ENCODE results near the gene B3GALNT2.
"Not testable (repeated sequence)": the region's sequence is repeated elsewhere in the genome, so short reads cannot be mapped to it uniquely, and the experiment has no call there.

The B3GALNT2 gene

GRCh38 chr1:235504122-235504493, at the start of gene B3GALNT2:
TSS of gene B3GALNT2 (minus strand) at chr1:235504452. CDS start at chr1:235504252, 200 bp downstream.
- no peak for DNase-seq

GRCh38 chr1:235553112-235553551, 48.9 kb upstream of the B3GALNT2 start:
- no peak for DNase-seq

GRCh38 chr1:235552146-235552716, 48.0 kb upstream of the B3GALNT2 start:
- no peak for DNase-seq

- no peak for DNase-seq
Measured at GRCh38 chr1:235549351-235550139, 45.3 kb upstream of the B3GALNT2 start.

DNA sequence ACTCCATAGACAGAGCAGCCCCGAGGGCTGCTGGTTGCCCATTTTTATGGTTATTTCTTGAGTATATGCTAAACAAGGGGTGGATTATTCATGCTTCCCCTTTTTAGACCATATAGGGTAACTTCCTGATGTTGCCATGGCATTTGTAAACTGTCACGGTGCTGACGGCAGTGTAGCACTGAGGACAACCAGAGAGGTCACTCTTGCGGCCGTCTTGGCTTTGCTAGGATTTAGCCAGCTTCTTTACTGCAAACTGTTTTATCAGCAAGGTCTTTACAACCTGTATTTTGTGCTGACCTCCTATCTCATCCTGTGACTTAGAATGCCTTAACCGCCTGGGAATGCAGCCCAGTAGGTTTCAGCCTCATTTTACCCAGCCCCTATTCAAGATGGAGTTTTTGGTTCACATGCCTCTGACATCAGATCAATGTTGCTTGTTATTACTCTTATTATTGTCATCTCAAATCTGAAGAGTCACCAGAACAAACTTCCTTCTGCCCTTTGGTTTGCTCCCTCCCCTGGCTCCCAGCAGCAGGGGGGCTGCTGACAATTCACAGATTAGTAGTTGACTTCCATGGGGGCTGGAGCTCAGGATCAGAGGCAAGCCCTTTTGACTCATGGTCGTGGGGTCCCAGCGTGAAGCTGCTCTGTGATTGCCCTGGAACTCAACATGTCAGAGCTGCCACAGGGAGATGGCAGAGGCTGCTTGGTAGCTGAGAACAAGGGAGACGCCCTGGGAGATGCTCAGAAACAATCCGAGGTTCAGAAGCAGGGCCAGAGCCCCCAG, 42.3 kb upstream of the B3GALNT2 start:
- DNase-seq = not testable (repeated sequence)

DNA sequence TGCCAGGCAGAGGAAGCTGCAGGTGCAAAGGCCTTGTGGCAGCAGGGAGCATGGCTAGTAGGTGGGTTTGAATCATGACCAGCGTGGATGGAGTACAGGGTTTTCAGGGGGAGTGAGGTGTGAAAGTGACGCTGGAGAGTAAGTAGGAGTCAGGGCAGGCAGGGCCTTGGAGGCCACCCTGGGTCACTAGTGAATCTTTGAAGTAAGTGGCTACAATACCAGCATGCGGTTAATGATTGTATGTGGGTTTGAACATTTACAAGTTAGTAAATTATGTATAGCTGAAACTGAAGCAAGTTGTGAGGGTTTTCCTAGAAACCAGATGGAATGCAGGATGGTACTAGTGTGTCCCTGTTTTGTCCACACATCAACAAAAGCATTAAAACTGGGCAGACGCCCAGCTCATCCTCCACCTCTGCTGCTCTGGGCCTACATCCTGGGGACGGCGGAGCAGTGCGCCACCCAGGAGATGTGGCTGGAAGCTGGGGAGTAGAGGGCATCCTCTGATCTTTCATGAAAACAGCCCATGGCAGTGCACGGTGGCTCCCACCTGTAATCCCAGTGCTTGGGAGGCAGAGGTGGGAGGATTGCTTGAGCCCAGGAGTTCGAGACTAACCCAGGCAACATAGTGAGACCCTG, 41.2 kb upstream of the B3GALNT2 start:
- DNase-seq = no peak

GRCh38 chr1:235542845-235543244, 38.6 kb upstream of the B3GALNT2 start:
- DNase-seq = not testable (repeated sequence)

DNA sequence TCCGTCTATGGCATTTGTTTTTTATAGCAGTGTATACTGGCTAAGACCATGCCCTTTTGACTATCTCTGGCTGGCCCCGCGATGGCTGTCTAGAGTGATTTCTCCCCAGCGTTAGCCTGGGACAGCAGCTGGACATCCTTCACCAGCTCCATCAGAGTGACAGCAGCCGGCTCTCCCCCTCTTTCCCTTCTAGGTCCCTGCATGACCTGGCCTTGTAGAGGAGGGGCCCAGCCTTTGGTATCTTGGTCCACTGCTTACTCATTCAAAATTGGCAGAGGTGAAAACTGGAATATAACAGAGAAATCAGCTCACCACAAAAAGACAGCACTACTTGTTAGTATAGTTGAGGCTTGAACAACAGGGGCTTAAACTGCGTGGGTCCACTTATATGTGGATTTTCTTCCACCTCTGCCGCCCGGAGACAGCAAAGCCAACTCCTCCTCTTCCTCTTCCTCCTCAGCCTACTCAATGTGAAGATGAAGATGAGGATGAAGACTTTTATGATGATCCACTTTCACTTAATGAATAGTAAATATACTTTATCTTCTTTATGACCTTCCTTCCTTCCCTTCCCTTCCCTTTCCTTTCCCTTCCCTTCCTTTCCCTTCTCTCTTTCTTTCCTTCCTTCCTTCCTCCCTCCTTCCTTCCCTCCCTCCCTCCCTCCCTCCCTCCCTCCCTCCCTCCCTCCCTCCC, 29.4 kb upstream of the B3GALNT2 start:
- DNase-seq = no peak

DNA sequence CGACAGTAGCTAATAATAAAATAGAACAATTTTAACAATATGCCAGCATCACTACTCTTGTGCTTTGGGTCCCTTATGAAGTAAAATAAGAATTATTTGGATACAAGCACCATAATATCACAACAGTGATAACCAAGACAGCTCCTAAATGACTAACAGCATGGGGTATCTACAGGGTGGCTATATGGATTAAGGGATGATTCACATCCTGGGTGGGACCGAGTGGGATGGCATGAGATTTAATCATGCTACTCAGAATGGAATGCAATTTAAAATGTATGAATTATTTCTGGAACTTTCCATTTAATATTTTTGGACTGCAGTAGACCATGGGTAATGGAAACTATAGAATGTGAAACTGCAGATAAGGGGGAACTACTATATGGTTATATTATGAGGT, 28.1 kb upstream of the B3GALNT2 start:
- peak; percentile 45 for DNase-seq

GRCh38 chr1:235527196-235527814, 23.1 kb upstream of the B3GALNT2 start:
- DNase-seq = no peak

- DNase-seq = no peak
Measured at GRCh38 chr1:235525314-235525713, 21.1 kb upstream of the B3GALNT2 start.

- no peak for DNase-seq
Measured at GRCh38 chr1:235516862-235517446, 12.7 kb upstream of the B3GALNT2 start.

DNA sequence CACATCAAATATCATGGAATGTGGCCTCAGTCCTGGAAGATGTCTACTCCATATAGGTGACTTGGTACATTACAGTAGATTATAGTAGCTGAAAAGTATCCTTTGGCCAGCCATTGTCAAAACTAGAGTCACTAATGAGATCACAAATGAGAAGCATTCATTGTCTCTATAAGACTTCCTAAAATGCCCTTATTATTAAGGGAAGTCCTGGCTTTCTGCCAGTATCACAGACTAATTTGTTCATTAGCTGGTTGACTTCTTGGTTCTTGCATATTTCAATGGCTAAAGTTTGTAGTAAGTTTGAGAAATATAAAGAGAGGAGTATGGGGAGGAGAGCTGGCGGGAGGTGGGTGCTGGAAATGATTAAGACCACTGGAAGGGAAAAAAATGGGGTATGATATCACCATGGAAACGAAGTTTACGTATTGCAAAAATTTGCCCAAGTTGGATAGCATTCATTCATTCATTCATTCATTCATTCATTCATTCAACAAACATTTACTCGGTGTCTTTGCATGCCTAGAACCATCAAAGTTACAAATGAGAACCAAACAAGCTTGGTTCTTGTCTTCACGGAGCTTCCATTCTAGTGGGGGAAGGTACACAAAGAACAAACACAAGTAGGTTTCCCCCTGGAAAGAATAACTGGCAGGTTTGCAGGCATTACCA, 11.7 kb upstream of the B3GALNT2 start:
- DNase-seq = no peak

- peak; percentile 85 for DNase-seq
Measured at GRCh38 chr1:235513495-235514366, 9.5 kb upstream of the B3GALNT2 start.

DNA sequence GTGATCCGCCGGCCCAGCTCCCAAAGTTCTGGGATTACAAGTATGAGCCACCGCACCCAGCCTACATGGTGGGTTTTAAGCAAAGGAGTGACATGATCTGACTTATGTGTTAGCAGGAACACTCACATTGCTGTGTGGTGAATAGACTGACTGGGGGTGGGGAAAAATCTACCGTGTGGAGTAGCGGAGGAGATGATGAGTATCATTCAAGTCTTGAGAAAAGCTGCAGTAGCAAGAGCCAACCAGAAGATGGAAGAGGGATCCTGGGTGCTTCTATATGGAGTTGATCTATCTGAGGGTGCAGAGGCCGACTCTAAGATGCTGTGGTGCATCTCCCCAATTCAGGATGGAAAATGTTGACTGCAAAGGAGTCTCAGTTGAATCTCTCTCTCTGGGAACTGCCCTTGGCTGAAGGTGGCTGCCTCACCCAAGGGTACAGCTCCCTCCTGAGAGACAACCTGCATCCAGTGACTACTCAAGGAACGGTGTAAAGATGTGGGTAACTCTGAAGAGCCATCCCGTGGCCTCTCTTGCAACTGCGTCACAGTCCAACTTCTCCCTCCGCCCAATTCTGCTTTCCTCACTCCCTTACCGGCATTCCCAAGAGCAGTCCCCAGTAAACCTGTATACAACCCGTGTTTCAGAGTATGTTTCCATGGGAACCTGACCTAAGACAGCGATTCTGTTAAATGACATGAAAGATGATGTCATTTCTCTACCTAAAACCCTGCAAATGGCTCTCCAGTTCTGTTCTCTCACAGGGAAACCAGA, 7.4 kb upstream of the B3GALNT2 start:
- no peak for DNase-seq

DNA sequence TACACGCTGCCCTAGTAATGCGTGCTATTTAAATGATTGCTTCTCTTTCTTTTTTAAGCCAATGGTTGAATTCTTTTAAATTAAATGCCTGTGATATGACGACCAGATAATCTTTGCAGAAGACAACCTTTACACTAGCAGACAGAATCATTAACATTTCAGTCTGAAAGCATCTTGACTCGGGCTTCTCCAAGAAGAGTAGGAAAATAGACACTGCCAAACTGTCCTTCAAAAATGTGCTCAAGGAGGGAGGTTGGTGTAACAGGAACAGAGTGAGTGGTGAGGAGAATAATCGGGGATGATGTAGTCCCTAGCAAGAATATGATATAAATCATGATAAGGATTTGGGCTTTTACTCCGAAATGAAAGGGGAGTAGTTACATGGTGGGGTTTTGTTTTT, 6.6 kb upstream of the B3GALNT2 start:
- DNase-seq = no peak

- DNase-seq = no peak
Measured at GRCh38 chr1:235507623-235508022, 3.4 kb upstream of the B3GALNT2 start.

DNA sequence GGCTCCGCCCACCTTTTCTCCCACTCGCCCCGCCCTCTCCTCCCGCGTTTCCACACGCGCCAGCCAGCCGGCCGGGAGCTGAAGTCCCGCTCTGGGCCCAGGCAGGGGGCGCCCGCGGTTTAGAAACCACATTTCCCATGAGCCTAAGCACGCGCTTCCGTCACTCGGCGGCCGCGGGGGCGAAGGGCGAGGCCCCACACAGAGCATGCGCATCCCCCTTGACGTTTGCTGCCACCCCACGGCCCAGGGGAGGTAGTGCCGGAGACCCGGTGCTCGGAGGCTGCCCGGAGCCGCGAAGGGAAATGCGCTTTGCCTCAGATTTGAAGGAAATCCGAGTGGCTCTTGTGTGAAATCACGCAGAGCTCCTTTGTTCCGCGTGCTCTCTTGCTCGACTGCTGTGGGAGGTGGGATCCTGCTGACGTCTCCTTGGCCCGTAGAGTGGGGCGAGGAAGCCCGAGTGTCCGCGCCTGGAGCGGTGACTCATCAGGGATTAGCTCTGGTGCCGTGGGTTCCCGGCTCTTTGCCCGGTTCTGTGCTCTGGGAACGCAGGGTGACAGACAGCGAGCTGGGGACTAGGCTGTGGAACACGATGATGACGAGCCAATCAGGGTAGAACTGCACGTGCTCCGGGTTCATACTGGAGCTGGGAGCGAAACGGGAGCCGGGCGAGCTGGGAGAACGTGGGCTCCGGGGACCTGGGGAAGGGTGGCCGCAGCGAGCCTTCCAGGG, 406 bp upstream of the B3GALNT2 start:
- peak; percentile 98 for DNase-seq
